ENCODE measurements around the gene KCNJ3.
"Not testable (repeated sequence)": the region's sequence is repeated elsewhere in the genome, so short reads cannot be mapped to it uniquely, and the experiment has no call there.

The KCNJ3 gene

GRCh38 chr2:154850532-154850931, 152.0 kb downstream of the KCNJ3 start:
- DNase-seq (ENCODE audit: low read depth in 2 of 2), result no peak
- no peak for TF ChIP-seq CTCF (IDR thresholded peaks at IDR 0.05; ENCODE audit: low read depth, low read length)
- no peak overlapping the region for H3K4me3 ChIP-seq (replicated peaks in 1 of 2; ENCODE audit: low read depth in 2 of 2, low read length in 2 of 2)

GRCh38 chr2:154855138-154855537, 156.6 kb downstream of the KCNJ3 start:
- H3K4me3 ChIP-seq (replicated peaks in 1 of 2; ENCODE audit: low read depth in 2 of 2, low read length in 2 of 2), result no peak overlapping the region
- no peak for DNase-seq (ENCODE audit: low read depth in 2 of 2)
- no peak for TF ChIP-seq CTCF (IDR thresholded peaks at IDR 0.05; ENCODE audit: low read depth, low read length)

- not testable (repeated sequence) for DNase-seq (ENCODE audit: low read depth in 2 of 2); H3K4me3 ChIP-seq (replicated peaks in 1 of 2; ENCODE audit: low read depth in 2 of 2, low read length in 2 of 2)
Observed at GRCh38 chr2:154867151-154867550, 168.7 kb downstream of the KCNJ3 start.

GRCh38 chr2:154875999-154876398, 177.5 kb downstream of the KCNJ3 start:
- no peak for TF ChIP-seq CTCF (IDR thresholded peaks at IDR 0.05; ENCODE audit: low read depth, low read length)
- no peak for DNase-seq (ENCODE audit: low read depth in 2 of 2)
- H3K4me3 ChIP-seq (replicated peaks in 1 of 2; ENCODE audit: low read depth in 2 of 2, low read length in 2 of 2), result no peak overlapping the region

- no peak for DNase-seq (ENCODE audit: low read depth in 2 of 2)
- H3K4me3 ChIP-seq (replicated peaks in 1 of 2; ENCODE audit: low read depth in 2 of 2, low read length in 2 of 2), result no peak overlapping the region
- no peak for TF ChIP-seq CTCF (IDR thresholded peaks at IDR 0.05; ENCODE audit: low read depth, low read length)
Observed at GRCh38 chr2:154882725-154883124, 184.2 kb downstream of the KCNJ3 start.

- no peak overlapping the region for H3K4me3 ChIP-seq (replicated peaks in 1 of 2; ENCODE audit: low read depth in 2 of 2, low read length in 2 of 2)
- TF ChIP-seq CTCF (IDR thresholded peaks at IDR 0.05; ENCODE audit: low read depth, low read length), result no peak
- no peak for DNase-seq (ENCODE audit: low read depth in 2 of 2)
Observed at GRCh38 chr2:154886316-154886715, 187.8 kb downstream of the KCNJ3 start.

GRCh38 chr2:154898269-154898668, 199.8 kb downstream of the KCNJ3 start:
- H3K4me3 ChIP-seq (replicated peaks in 1 of 2; ENCODE audit: low read depth in 2 of 2, low read length in 2 of 2), result no peak overlapping the region
- no peak for TF ChIP-seq CTCF (IDR thresholded peaks at IDR 0.05; ENCODE audit: low read depth, low read length)
- no peak for DNase-seq (ENCODE audit: low read depth in 2 of 2)

Measured in cardiac fibroblast (primary cell).